ENCODE measurements around the gene LIPC. TPM values are rescaled to one million over a fixed set of nuclear protein-coding genes. Genes with fewer than 3 reads are reported as not detected.

Gene LIPC
- total and polyA plus RNA-seq, 9 of the 15 experiments (the other 6 are each of a cell fraction or from before 2014, with no cell fraction given): 0.07 to 0.41 (median 0.11) TPM; not detected in 2

Small RNA genes within 50 kb of the gene (small RNA-seq; reads per million reads assigned to genes)
- not detected for gene AC084781.2
